Measurements from ENCODE around the gene STK4. TPM values are rescaled to one million over a fixed set of nuclear protein-coding genes. Genes with fewer than 3 reads are reported as not detected.

The STK4 gene
- total RNA-seq, 2 donors from 2014 or later, result 28.9 to 29.9 TPM

- H3K36me3 ChIP-seq, result no peaks in the 10 kb centered on the region
- no peaks in the 10 kb centered on the region for H3K9me3 ChIP-seq
- H3K4me1 ChIP-seq, result no peaks in the 10 kb centered on the region
- H3K9ac ChIP-seq (ENCODE audit: low read depth in 2 of 2, low read length in 2 of 2), result no peak overlapping the region
- H3K27ac ChIP-seq, result no peak overlapping the region
- DNase-seq, result no peak
- H3K27me3 ChIP-seq, result no peaks in the 10 kb centered on the region
- no peak for TF ChIP-seq CTCF (IDR thresholded peaks at IDR 0.05)
- H3K4me3 ChIP-seq, result no peak overlapping the region
- intact Hi-C loops (cut with DNase I), result no loop called here
Measured at GRCh38 chr20:44921447-44921846, 44.9 kb upstream of the STK4 start.

- TF ChIP-seq CTCF (IDR thresholded peaks at IDR 0.05), result no peak
- H3K36me3 ChIP-seq, result no peaks in the 10 kb centered on the region
- no peak overlapping the region for H3K27ac ChIP-seq
- H3K4me1 ChIP-seq, result no peaks in the 10 kb centered on the region
- no peaks in the 10 kb centered on the region for H3K27me3 ChIP-seq
- DNase-seq, result no peak
- intact Hi-C loops (cut with DNase I), result no loop called here
- no peak overlapping the region for H3K4me3 ChIP-seq
- no peak overlapping the region for H3K9ac ChIP-seq (ENCODE audit: low read depth in 2 of 2, low read length in 2 of 2)
- H3K9me3 ChIP-seq, result no peaks in the 10 kb centered on the region
Measured at GRCh38 chr20:44924541-44924940, 41.8 kb upstream of the STK4 start.

DNA sequence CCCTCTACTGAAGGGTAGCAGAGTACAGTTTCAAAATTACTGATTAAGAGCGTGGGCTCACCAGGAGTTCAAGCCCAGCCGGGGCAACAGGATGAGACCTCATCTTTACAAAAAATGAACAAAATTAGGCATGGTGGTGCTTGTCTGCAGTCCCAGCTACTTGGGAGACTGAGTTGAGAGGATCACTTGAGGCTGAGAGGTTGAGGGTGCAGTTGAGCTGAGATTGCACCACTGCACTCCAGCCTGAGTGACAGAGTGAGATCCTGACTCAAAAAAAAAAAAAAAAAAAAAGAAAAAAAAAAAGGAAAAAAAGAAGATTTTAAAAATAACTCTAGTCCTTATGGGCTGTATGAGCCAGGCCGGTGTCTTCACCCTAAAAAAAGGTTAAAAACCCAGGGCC, 37.7 kb upstream of the STK4 start:
- H3K36me3 ChIP-seq, result no peaks in the 10 kb centered on the region
- no peak overlapping the region for H3K9ac ChIP-seq (ENCODE audit: low read depth in 2 of 2, low read length in 2 of 2)
- H3K4me3 ChIP-seq, result no peak overlapping the region
- TF ChIP-seq CTCF (IDR thresholded peaks at IDR 0.05), result no peak
- H3K27ac ChIP-seq, result no peak overlapping the region
- no peaks in the 10 kb centered on the region for H3K4me1 ChIP-seq
- no peaks in the 10 kb centered on the region for H3K27me3 ChIP-seq
- intact Hi-C loops (cut with DNase I), result no loop called here
- no peaks in the 10 kb centered on the region for H3K9me3 ChIP-seq
- no peak for DNase-seq

DNA sequence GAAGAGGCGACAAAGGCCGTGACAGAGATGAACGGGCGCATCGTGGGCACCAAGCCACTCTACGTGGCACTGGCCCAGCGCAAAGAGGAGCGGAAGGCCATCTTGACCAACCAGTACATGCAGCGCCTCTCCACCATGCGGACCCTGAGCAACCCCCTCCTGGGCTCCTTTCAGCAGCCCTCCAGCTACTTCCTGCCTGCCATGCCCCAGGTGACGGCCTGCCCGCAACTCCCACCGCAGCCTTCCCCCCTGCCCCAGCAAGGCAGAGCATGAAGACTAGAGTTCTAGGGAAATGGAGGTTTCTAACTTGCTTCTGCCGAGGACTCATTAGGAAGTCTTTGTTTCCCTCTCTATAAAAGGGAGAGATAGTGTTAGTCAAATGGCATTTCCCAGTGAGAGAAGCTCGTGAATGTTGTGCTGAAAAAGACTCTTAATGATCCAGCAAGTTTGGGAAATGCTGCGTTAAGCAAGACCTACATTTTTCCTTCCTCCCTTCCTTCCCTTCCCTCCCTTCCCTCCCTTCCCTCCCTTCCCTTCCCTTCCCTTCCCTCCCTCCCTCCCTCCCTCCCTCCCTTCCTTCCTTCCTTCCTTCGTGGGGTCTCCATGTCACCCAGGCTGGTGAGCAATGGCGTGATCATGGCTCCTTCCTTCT, 35.7 kb upstream of the STK4 start:
- intact Hi-C loops (cut with DNase I), result no loop called here
- H3K4me1 ChIP-seq, result no peaks in the 10 kb centered on the region
- H3K9me3 ChIP-seq, result no peaks in the 10 kb centered on the region
- H3K27me3 ChIP-seq, result no peaks in the 10 kb centered on the region
- no peak for TF ChIP-seq CTCF (IDR thresholded peaks at IDR 0.05)
- DNase-seq, result no peak
- no peaks in the 10 kb centered on the region for H3K36me3 ChIP-seq
- H3K9ac ChIP-seq (ENCODE audit: low read depth in 2 of 2, low read length in 2 of 2), result no peak overlapping the region
- H3K4me3 ChIP-seq, result no peak overlapping the region
- no peak overlapping the region for H3K27ac ChIP-seq

DNA sequence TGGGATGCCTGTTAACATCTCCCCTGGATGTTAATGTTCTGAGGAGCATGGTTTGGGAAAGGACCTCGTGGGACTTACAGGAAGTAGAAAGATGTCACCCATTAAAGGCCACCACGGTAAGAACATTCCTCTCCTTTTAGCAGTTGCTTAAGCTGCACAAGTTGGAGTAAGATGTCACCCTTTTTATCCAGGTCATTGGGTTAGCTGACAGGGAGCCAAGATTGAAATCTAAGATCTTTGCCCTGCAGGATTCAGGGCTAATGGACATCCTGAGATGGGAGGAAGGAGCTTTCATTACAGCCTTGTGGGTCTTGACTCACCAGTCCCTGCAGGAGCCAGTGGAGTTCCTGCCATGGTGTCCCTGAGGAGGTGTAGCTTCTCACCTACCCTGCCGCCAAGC, 34.4 kb upstream of the STK4 start:
- no peaks in the 10 kb centered on the region for H3K36me3 ChIP-seq
- H3K27me3 ChIP-seq, result no peaks in the 10 kb centered on the region
- H3K9ac ChIP-seq (ENCODE audit: low read depth in 2 of 2, low read length in 2 of 2), result no peak overlapping the region
- intact Hi-C loops (cut with DNase I), result no loop called here
- H3K4me1 ChIP-seq, result no peaks in the 10 kb centered on the region
- TF ChIP-seq CTCF (IDR thresholded peaks at IDR 0.05), result no peak
- no peak overlapping the region for H3K4me3 ChIP-seq
- no peak for DNase-seq
- H3K27ac ChIP-seq, result no peak overlapping the region
- no peaks in the 10 kb centered on the region for H3K9me3 ChIP-seq

Data from colonic mucosa (tissue), 4 donors.